ENCODE results near the gene HYDIN.

The HYDIN gene

GRCh38 chr16:71230122-71230845 lies at the start of gene HYDIN:
Gene HYDIN (minus strand): TSS chr16:71230722. CDS start chr16:71186895, 43,827 bp downstream.
- no peak for TF ChIP-seq CTCF (IDR thresholded peaks at IDR 0.05; ENCODE audit: low read depth, low read length, missing control alignments)
- DNase-seq (ENCODE audit: low read depth), result no peak
- H3K4me3 ChIP-seq (ENCODE audit: low read depth, low read length), result no peak within 1 kb of the TSS

GRCh38 chr16:71276589-71277334 lies 46.2 kb upstream of the HYDIN start:
- no peak overlapping the region for H3K4me3 ChIP-seq (ENCODE audit: low read depth, low read length)
- no peak for TF ChIP-seq CTCF (IDR thresholded peaks at IDR 0.05; ENCODE audit: low read depth, low read length, missing control alignments)
- no peak for DNase-seq (ENCODE audit: low read depth)

- no peak for DNase-seq (ENCODE audit: low read depth)
- no peak overlapping the region for H3K4me3 ChIP-seq (ENCODE audit: low read depth, low read length)
- TF ChIP-seq CTCF (IDR thresholded peaks at IDR 0.05; ENCODE audit: low read depth, low read length, missing control alignments), result no peak
These were observed 42.9 kb upstream of the HYDIN start for GRCh38 chr16:71273384-71273783.

GRCh38 chr16:71264299-71264698 lies 33.8 kb upstream of the HYDIN start:
- H3K4me3 ChIP-seq (ENCODE audit: low read depth, low read length), result no peak overlapping the region
- no peak for TF ChIP-seq CTCF (IDR thresholded peaks at IDR 0.05; ENCODE audit: low read depth, low read length, missing control alignments)
- DNase-seq (ENCODE audit: low read depth), result no peak

- no peak for TF ChIP-seq CTCF (IDR thresholded peaks at IDR 0.05; ENCODE audit: low read depth, low read length, missing control alignments)
- no peak for DNase-seq (ENCODE audit: low read depth)
These were observed 33.1 kb upstream of the HYDIN start for GRCh38 chr16:71263582-71263981.

GRCh38 chr16:71262391-71262790 lies 31.9 kb upstream of the HYDIN start:
- no peak overlapping the region for H3K4me3 ChIP-seq (ENCODE audit: low read depth, low read length)
- no peak for DNase-seq (ENCODE audit: low read depth)
- no peak for TF ChIP-seq CTCF (IDR thresholded peaks at IDR 0.05; ENCODE audit: low read depth, low read length, missing control alignments)

More at GRCh38 chr16:71263582-71263981, 33.1 kb upstream of the HYDIN start:
- H3K4me3 ChIP-seq (ENCODE audit: low read depth, low read length), result no peak overlapping the region
